Body of pancreas (tissue), 4 donors: ENCODE measurements around the gene MRGPRE. TPM values are rescaled to one million over a fixed set of nuclear protein-coding genes. Genes with fewer than 3 reads are reported as not detected.

Experiments used
- ATAC-seq: fragments of 150-250 bp; one replicate; pipeline ENCODE4 v1.9.1; 2016
- DNase-seq, 4 donors: peaks; one replicate each; pipeline ENCODE4 v3.0.0-alpha.2; 2019
- H3K27ac ChIP-seq, 4 donors: fragments of 200-600 bp; sonication (generic); 1 replicate in 3 of 4; 2 replicates in 1 of 4; pipeline versions ENCODE4 v1.5.1 to v1.6.1; 2016 to 2019; ENCODE audit warnings: mild to moderate bottlenecking in 1 of 4, mixed read lengths in 1 of 4, moderate library complexity in 1 of 4
- H3K27me3 ChIP-seq, 2 donors: fragments of 200-600 bp; sonication (generic); one replicate each; pipeline ENCODE4 v1.6.0; 2016; ENCODE audit warnings: mild to moderate bottlenecking in 1 of 2
- H3K36me3 ChIP-seq, 2 donors: fragments of 200-600 bp; sonication (generic); replicated peaks in 1 of 2; 2 replicates each; pipeline ENCODE4 v1.5.1; 2016; ENCODE audit warnings: low read depth in 2 of 2; ENCODE audit not compliant: insufficient read depth in 1 of 2
- H3K4me1 ChIP-seq: fragments of 200-600 bp; sonication (generic); one replicate; pipeline ENCODE4 v1.6.0; 2016
- H3K4me3 ChIP-seq, 2 donors: fragments of 200-600 bp; sonication (generic); 1 replicate in 1 of 2; 2 replicates in 1 of 2; pipeline ENCODE4 v1.5.1; 2016 to 2019
- H3K9me3 ChIP-seq, 3 donors: fragments of 200-600 bp; sonication (generic); 1 replicate in 2 of 3; 2 replicates in 1 of 3; pipeline ENCODE4 v1.5.1; 2016
- POLR2A ChIP-seq, 3 donors: fragments of 450-650 bp; IDR thresholded peaks; one replicate each; pipeline ENCODE4 v1.6.1; 2016; ENCODE audit warnings: antibody characterized with exemption in 3 of 3, mild to moderate bottlenecking in 2 of 3
- WGBS, 2 donors: methylation state at CpG; one replicate each; pipeline ENCODE4 v1.1.5; 2017; 5-methylcytosine and 5-hydroxymethylcytosine counted together
- intact Hi-C: fragments of 100-400 bp; cut with DNase I; formaldehyde crosslinking; loops from one replicate; pipeline ENCODE4 v1.15.1; 2023
- total RNA-seq, 2 donors: library from RNA; depleted of rRNA; stranded (reverse); fragments of >200 nt; gene quantifications; one replicate each; pipeline ENCODE4 v1.1.0, GENCODE V29; 2016
- TF ChIP-seq, protein P1 (sequence below), 7 experiments: fragments of 450-650 bp in 4 of 7; fragments of 200-600 bp in 3 of 7; sonication (generic) in 3 of 7; IDR thresholded peaks; one replicate each; pipeline ENCODE4 v1.5.1; 2016 to 2019; ENCODE audit warnings: antibody characterized with exemption in 7 of 7

The MRGPRE gene
- total RNA-seq, 2 donors from 2014 or later: not detected

DNA sequence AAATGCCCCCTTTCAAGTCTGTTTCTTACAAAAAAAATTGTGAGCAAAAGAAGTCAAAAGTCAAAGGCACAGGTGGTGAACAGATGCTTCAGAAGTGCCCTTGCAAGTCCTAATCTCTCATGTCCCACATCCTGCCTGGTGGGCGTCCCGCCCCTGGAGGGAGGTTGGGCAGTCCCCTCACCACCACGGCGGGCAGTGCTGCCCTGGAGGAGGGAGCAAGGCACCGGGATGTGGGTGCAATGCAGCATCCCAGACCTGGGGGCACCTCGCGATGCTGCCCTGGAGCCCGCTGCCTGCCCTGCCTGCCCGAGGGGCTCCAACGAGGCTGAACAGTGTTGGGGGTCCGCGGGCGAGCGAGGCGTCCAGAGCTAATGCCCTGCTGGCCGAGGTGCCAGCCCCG is 29.5 kb downstream of the MRGPRE start:
- no peak for ATAC-seq
- WGBS, 2 donors: 10 to 15% methylated on average over 12 to 16 of the region's 17 CpGs

DNA sequence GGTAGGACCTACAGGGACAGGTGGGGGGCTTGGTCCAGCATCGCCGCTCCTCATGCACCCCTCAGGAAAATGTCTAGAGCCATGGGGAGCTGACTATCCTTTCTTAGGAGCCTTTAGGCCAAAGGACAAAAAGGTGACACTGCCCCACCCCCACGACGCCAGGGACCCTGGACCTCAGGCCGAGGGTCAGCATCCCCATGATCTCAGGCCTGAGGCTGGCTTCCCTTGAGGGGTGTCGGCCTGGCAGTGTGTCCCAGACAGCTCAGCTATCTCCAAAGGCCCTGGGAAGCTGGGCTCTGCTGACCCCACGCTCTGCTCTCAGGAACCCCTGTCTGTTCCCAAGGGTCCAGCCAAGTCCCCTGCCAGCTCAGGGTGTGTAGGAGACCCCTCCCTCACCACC is 29.9 kb downstream of the MRGPRE start:
- peak in 1 of 4 donors; percentile 3 for DNase-seq
- H3K27me3 ChIP-seq: peaks cover 0 to 13% of the 10 kb centered on the region in 2 donors
- TF ChIP-seq, protein P1, sequence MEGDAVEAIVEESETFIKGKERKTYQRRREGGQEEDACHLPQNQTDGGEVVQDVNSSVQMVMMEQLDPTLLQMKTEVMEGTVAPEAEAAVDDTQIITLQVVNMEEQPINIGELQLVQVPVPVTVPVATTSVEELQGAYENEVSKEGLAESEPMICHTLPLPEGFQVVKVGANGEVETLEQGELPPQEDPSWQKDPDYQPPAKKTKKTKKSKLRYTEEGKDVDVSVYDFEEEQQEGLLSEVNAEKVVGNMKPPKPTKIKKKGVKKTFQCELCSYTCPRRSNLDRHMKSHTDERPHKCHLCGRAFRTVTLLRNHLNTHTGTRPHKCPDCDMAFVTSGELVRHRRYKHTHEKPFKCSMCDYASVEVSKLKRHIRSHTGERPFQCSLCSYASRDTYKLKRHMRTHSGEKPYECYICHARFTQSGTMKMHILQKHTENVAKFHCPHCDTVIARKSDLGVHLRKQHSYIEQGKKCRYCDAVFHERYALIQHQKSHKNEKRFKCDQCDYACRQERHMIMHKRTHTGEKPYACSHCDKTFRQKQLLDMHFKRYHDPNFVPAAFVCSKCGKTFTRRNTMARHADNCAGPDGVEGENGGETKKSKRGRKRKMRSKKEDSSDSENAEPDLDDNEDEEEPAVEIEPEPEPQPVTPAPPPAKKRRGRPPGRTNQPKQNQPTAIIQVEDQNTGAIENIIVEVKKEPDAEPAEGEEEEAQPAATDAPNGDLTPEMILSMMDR (IDR thresholded peaks at IDR 0.05): no peak
- no peak for TF ChIP-seq POLR2A (IDR thresholded peaks at IDR 0.05)
- no peaks in the 10 kb centered on the region for H3K36me3 ChIP-seq
- H3K9me3 ChIP-seq: no peaks in the 10 kb centered on the region
- no peak for ATAC-seq
- no peak overlapping the region for H3K27ac ChIP-seq
- H3K4me3 ChIP-seq: no peak overlapping the region
- intact Hi-C loops: no loop called here
- H3K4me1 ChIP-seq: peaks cover 9% of the 10 kb centered on the region
- 60% methylated on average over 7 of the region's 7 CpGs; no CpG with 5 or more reads in 1 of the 2 donors for WGBS, 2 donors

More for the DNA sequence above, 29.5 kb downstream of the MRGPRE start:
- Histone ChIP-seq H3K36me3 (no peaks in the 10 kb centered on the region), H3K27ac (no peak overlapping the region), H3K4me3 (no peak overlapping the region), H3K9me3 (no peaks in the 10 kb centered on the region), H3K4me1 (peaks cover 9% of the 10 kb centered on the region), H3K27me3 (peaks cover 0 to 13% of the 10 kb centered on the region in 2 donors)
- DNase-seq: peak in 1 of 4 donors; percentile 1
- intact Hi-C loops: no loop called here
- TF ChIP-seq, protein P1 (IDR thresholded peaks at IDR 0.05): no peak
- TF ChIP-seq POLR2A (IDR thresholded peaks at IDR 0.05): no peak

DNA sequence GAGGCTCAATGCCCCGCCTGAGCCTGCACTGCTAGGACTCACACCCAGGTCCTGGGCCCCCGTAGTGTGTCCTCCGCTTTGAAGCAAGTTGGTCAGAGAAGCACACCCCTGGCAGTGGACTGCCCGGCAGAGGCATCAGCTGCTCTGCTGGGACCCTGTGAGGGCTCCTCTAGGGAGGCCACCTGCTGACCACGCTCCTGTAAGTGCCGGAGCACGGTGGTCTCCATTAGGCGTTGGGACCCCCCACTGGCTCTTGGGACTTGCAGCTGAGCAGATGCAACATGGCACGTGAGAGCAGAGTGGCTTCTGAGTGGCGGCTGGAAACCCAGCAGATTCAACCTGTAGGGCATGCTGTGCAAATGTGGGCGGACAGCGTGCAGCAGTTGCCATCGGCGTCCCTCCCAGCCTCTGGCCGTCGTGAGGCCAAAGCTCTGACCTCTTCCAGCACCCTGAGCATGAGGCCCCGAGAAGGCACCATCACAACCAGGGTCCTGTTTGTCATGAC is 30.5 kb downstream of the MRGPRE start:
- peak in 2 of 4 donors; percentile 3 to 4 for DNase-seq
- peaks cover 0 to 13% of the 10 kb centered on the region in 2 donors for H3K27me3 ChIP-seq

GRCh38 chr11:3201112-3201581 is 31.1 kb downstream of the MRGPRE start:
- peaks cover 0 to 13% of the 10 kb centered on the region in 2 donors for H3K27me3 ChIP-seq
- H3K9me3 ChIP-seq: no peaks in the 10 kb centered on the region
- DNase-seq: peak in 2 of 4 donors; percentile 0 to 3
- 59 to 74% methylated on average over 14 to 15 of the region's 15 CpGs for WGBS, 2 donors
- no peak for ATAC-seq
- peaks cover 9% of the 10 kb centered on the region for H3K4me1 ChIP-seq
- TF ChIP-seq, protein P1 (IDR thresholded peaks at IDR 0.05): no peak
- no peak for TF ChIP-seq POLR2A (IDR thresholded peaks at IDR 0.05)
- no peak overlapping the region for H3K27ac ChIP-seq
- H3K36me3 ChIP-seq: no peaks in the 10 kb centered on the region
- no peak overlapping the region for H3K4me3 ChIP-seq
- intact Hi-C loops: no loop called here

More for the DNA sequence above, 30.5 kb downstream of the MRGPRE start:
- no peaks in the 10 kb centered on the region for H3K36me3 ChIP-seq
- peaks cover 9% of the 10 kb centered on the region for H3K4me1 ChIP-seq
- intact Hi-C loops: no loop called here
- WGBS, 2 donors: 47 to 67% methylated on average over 9 to 17 of the region's 17 CpGs
- no peak for ATAC-seq
- H3K4me3 ChIP-seq: no peak overlapping the region
- TF ChIP-seq POLR2A (IDR thresholded peaks at IDR 0.05): no peak
- TF ChIP-seq, protein P1 (IDR thresholded peaks at IDR 0.05): no peak
- H3K9me3 ChIP-seq: no peaks in the 10 kb centered on the region
- H3K27ac ChIP-seq: no peak overlapping the region
